H1 (cell line): ENCODE measurements around the gene BASP1. TPM values are rescaled to one million over a fixed set of nuclear protein-coding genes. Genes with fewer than 3 reads are reported as not detected.
"Not testable (repeated sequence)": the region's sequence is repeated elsewhere in the genome, so short reads cannot be mapped to it uniquely, and the experiment has no call there.

Experiments used
- CTCF ChIA-PET: fragments of 300-600 bp; sonication (Branson Sonifier 250); formaldehyde crosslinking; loops from one replicate; lab custom pipeline; 2021; ENCODE audit not compliant: partially characterized antibody; lab: Charles Lee
- POLR2A ChIA-PET: fragments of 300-600 bp; sonication (Branson Sonifier 250); formaldehyde crosslinking; loops from one replicate; lab custom pipeline; 2021; ENCODE audit warnings: inconsistent platforms; ENCODE audit not compliant: partially characterized antibody; lab: Charles Lee
- DNase-seq, 2 experiments: peaks; one replicate each; pipeline versions ENCODE4 v3.0.0 to v3.0.0-alpha.2; 2010 to 2022; ENCODE audit warnings: low spot score in 2 of 2, low read depth in 1 of 2, mixed read lengths in 1 of 2
- FAIRE-seq: peaks from 2 replicates; lab custom pipeline; 2011; peaks lifted over from hg19 to GRCh38; lab: Jason Lieb, UNC
- H2AFZ ChIP-seq: 2 replicates; pipeline ENCODE4 v1.8.1; 2012; ENCODE audit warnings: low read length, inconsistent platforms
- H2AK5ac ChIP-seq: 2 replicates; pipeline ENCODE4 v1.6.1; 2013; ENCODE audit warnings: low read depth, low read length
- H2BK120ac ChIP-seq: replicated peaks from 2 replicates; pipeline ENCODE3; 2013; ENCODE audit warnings: low read depth, low read length, inconsistent platforms
- H2BK12ac ChIP-seq: 2 replicates; pipeline ENCODE4 v1.6.1; 2013; ENCODE audit warnings: low read depth, low read length
- H2BK15ac ChIP-seq: 2 replicates; pipeline ENCODE4 v1.6.1; 2013; ENCODE audit warnings: low read length
- H2BK20ac ChIP-seq: 2 replicates; pipeline ENCODE4 v1.6.1; 2013; ENCODE audit warnings: low read length
- H2BK5ac ChIP-seq: 2 replicates; pipeline ENCODE4 v1.6.1; 2013; ENCODE audit warnings: low read depth, low read length
- H3K14ac ChIP-seq: 2 replicates; pipeline ENCODE4 v1.6.1; 2013; ENCODE audit warnings: inconsistent platforms; ENCODE audit not compliant: insufficient read length
- H3K18ac ChIP-seq: 2 replicates; pipeline ENCODE4 v1.6.1; 2013; ENCODE audit warnings: low read length; ENCODE audit errors: extremely low read depth
- H3K23ac ChIP-seq: 2 replicates; pipeline ENCODE4 v1.6.1; 2013; ENCODE audit warnings: inconsistent platforms; ENCODE audit not compliant: insufficient read length
- H3K23me2 ChIP-seq: 2 replicates; pipeline ENCODE4 v1.6.1; 2013; ENCODE audit warnings: low read depth, low read length
- H3K27ac ChIP-seq: 2 replicates; pipeline ENCODE4 v1.6.1; 2011; ENCODE audit warnings: low read depth, low read length, inconsistent platforms
- H3K27me3 ChIP-seq, 4 experiments: replicated peaks in 1 of 4; 1 replicate in 1 of 4; 2 replicates in 3 of 4; pipeline versions ENCODE4 v1.6.1 to v1.8.1; 2011 to 2013; ENCODE audit warnings: low read length in 3 of 4, mild to moderate bottlenecking in 3 of 4, inconsistent platforms in 2 of 4, mixed read lengths in 2 of 4, moderate library complexity in 1 of 4; ENCODE audit not compliant: control insufficient read depth in 3 of 4, insufficient read depth in 3 of 4; ENCODE audit errors: extremely low read depth in 1 of 4
- H3K36me3 ChIP-seq, 4 experiments: 2 replicates each; pipeline versions ENCODE4 v1.6.1 to v1.8.1; 2011 to 2013; ENCODE audit warnings: mild to moderate bottlenecking in 4 of 4, low read length in 3 of 4, moderate library complexity in 2 of 4, control low read depth in 1 of 4, inconsistent platforms in 1 of 4; ENCODE audit not compliant: insufficient read depth in 4 of 4, control insufficient read depth in 2 of 4
- H3K4ac ChIP-seq: replicated peaks from 2 replicates; pipeline ENCODE3; 2013; ENCODE audit warnings: low read length, low read depth, mixed read lengths, inconsistent platforms; ENCODE audit not compliant: insufficient read length
- H3K4me1 ChIP-seq, 4 experiments: replicated peaks in 1 of 4; 1 replicate in 1 of 4; 2 replicates in 3 of 4; pipeline versions ENCODE4 v1.6.1 to v1.8.1; 2011 to 2013; ENCODE audit warnings: low read length in 3 of 4, inconsistent platforms in 2 of 4, mixed read lengths in 1 of 4; ENCODE audit not compliant: insufficient read depth in 4 of 4, control insufficient read depth in 3 of 4
- H3K4me2 ChIP-seq, 2 experiments: 2 replicates each; pipeline versions ENCODE4 v1.6.1 to v1.8.1; 2011 to 2013; ENCODE audit warnings: low read depth in 2 of 2, low read length in 2 of 2, control low read depth in 1 of 2, inconsistent platforms in 1 of 2, mild to moderate bottlenecking in 1 of 2; ENCODE audit not compliant: insufficient read depth in 1 of 2
- H3K4me3 ChIP-seq, 4 experiments: fragments of 200-600, 300-600 bp in 1 of 4; sonication (generic), shearing (Covaris generic), sonication (Bioruptor Twin) in 1 of 4; 2 replicates each; pipeline versions ENCODE4 v1.5.1 to v1.8.1; 2011 to 2016; ENCODE audit warnings: low read length in 4 of 4, low read depth in 3 of 4, control low read depth in 2 of 4, inconsistent platforms in 2 of 4, mild to moderate bottlenecking in 2 of 4, mixed read lengths in 1 of 4, moderate library complexity in 1 of 4; ENCODE audit not compliant: insufficient read depth in 2 of 4; ENCODE audit errors: extremely low read depth in 1 of 4
- H3K56ac ChIP-seq: replicated peaks from 2 replicates; pipeline ENCODE3; 2013; ENCODE audit warnings: low read depth, mild to moderate bottlenecking, mixed read lengths, low read length, inconsistent platforms; ENCODE audit not compliant: insufficient read length
- H3K79me1 ChIP-seq: 2 replicates; pipeline ENCODE4 v1.6.1; 2013; ENCODE audit warnings: low read depth, low read length, control low read depth
- H3K79me2 ChIP-seq, 2 experiments: 2 replicates each; pipeline versions ENCODE4 v1.6.1 to v1.8.1; 2012 to 2013; ENCODE audit warnings: low read length in 2 of 2, mild to moderate bottlenecking in 2 of 2, inconsistent platforms in 1 of 2; ENCODE audit not compliant: insufficient read depth in 2 of 2, control insufficient read depth in 1 of 2
- H3K9ac ChIP-seq, 4 experiments: replicated peaks in 1 of 4; 1 replicate in 1 of 4; 2 replicates in 3 of 4; pipeline versions ENCODE4 v1.6.1 to v1.8.1; 2011 to 2013; ENCODE audit warnings: low read depth in 3 of 4, low read length in 3 of 4, control low read depth in 2 of 4, mild to moderate bottlenecking in 2 of 4, moderate library complexity in 2 of 4, inconsistent platforms in 1 of 4; ENCODE audit errors: extremely low read depth in 1 of 4
- H3K9me3 ChIP-seq, 2 experiments: 2 replicates each; pipeline versions ENCODE4 v1.6.1 to v1.8.1; 2012 to 2013; ENCODE audit warnings: mild to moderate bottlenecking in 2 of 2, moderate library complexity in 2 of 2, control low read depth in 1 of 2, inconsistent platforms in 1 of 2, low read depth in 1 of 2, low read length in 1 of 2, mixed read lengths in 1 of 2; ENCODE audit not compliant: insufficient read depth in 2 of 2
- H4K20me1 ChIP-seq, 2 experiments: replicated peaks in 1 of 2; 2 replicates each; pipeline versions ENCODE3 to v1.8.1; 2011 to 2013; ENCODE audit warnings: inconsistent platforms in 2 of 2, low read length in 2 of 2, mild to moderate bottlenecking in 1 of 2; ENCODE audit not compliant: insufficient read depth in 2 of 2, control insufficient read depth in 1 of 2
- H4K5ac ChIP-seq: 2 replicates; pipeline ENCODE4 v1.6.1; 2013; ENCODE audit warnings: low read length, low read depth, mixed read lengths, inconsistent platforms; ENCODE audit not compliant: insufficient read length
- H4K8ac ChIP-seq: 2 replicates; pipeline ENCODE4 v1.8.0; 2013; ENCODE audit warnings: mild to moderate bottlenecking, moderate library complexity, low read length, inconsistent platforms; ENCODE audit not compliant: insufficient read depth; ENCODE audit errors: extremely low read depth
- H4K91ac ChIP-seq: replicated peaks from 2 replicates; pipeline ENCODE3; 2013; ENCODE audit warnings: low read length, mixed read lengths, inconsistent platforms; ENCODE audit not compliant: insufficient read length
- WGBS, 2 experiments: shearing (Covaris generic) in 1 of 2; methylation state at CpG; one replicate each; pipeline versions ENCODE4 v1.1.6 to v1.1.7; 2013 to 2015; ENCODE audit warnings: low lambda C conversion rate in 2 of 2, mixed read lengths in 2 of 2, inconsistent platforms in 1 of 2, low coverage in 1 of 2, missing lambda C conversion rate in 1 of 2; ENCODE audit not compliant: insufficient replicate concordance in 2 of 2, insufficient coverage in 1 of 2, insufficient read length in 1 of 2; ENCODE audit errors: extremely low coverage in 1 of 2, missing lambda C conversion rate in 1 of 2; 5-methylcytosine and 5-hydroxymethylcytosine counted together
- polyA plus RNA-seq, 7 experiments: library from polyadenylated mRNA; depleted of rRNA in 3 of 7; stranded (reverse) in 5 of 7; unstranded in 2 of 7; fragments of >200 nt in 5 of 7; fragments of 200-250 nt in 2 of 7; gene quantifications; 1 replicate in 5 of 7; 2 replicates in 1 of 7; 4 replicates in 1 of 7; pipeline versions ENCODE4 v1.2.1 to v1.2.3, GENCODE V29; 2011 to 2013; ENCODE audit warnings: missing spikeins in 2 of 7, mixed read lengths in 2 of 7
- total RNA-seq: library from RNA; stranded (reverse); fragmentation: NEBNext Ultra II Directional; extraction: Animal tissue kit (Norgen Biotek cat#: 25700); gene quantifications from 2 replicates; pipeline ENCODE4 v1.2.1, GENCODE V29; 2021

BASP1 gene
- total and polyA plus RNA-seq, 2 of the 8 experiments (the other 6 are each of a cell fraction or from before 2014, with no cell fraction given), result 95.2 to 104 TPM

DNA sequence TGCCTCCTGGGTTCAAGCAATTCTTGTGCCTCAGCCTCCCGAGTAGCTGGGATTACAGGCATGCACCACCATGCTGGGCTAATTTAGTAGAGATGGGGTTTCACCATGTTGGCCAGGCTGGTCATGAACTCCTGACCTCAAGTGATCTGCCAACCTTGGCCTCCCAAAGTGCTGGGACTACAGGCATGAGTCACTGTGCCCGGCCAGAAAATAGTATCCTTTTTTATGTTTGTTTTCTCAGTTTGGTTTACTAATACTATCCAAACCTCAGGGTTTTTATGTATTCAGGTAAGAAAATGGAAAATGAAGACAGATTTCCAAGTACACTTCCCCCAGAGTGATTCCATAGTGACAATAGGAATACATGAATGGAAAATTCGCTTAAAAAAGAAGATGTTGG, 101.7 kb downstream of the BASP1 start:
- H4K20me1 ChIP-seq, H3K4me1 ChIP-seq, DNase-seq, CTCF ChIA-PET, H3K36me3 ChIP-seq, H3K23ac ChIP-seq, H3K56ac ChIP-seq, H2BK12ac ChIP-seq, H3K4ac ChIP-seq, H2BK120ac ChIP-seq, FAIRE-seq, H4K8ac ChIP-seq, H2BK5ac ChIP-seq, H2AK5ac ChIP-seq, H3K23me2 ChIP-seq, H3K4me3 ChIP-seq, H3K9me3 ChIP-seq, H3K79me2 ChIP-seq, H4K91ac ChIP-seq, H3K18ac ChIP-seq, H2AFZ ChIP-seq, H2BK15ac ChIP-seq, H2BK20ac ChIP-seq, H3K27ac ChIP-seq, H3K79me1 ChIP-seq, H3K4me2 ChIP-seq, H3K14ac ChIP-seq, H4K5ac ChIP-seq, POLR2A ChIA-PET, H3K9ac ChIP-seq, H3K27me3 ChIP-seq: not testable (repeated sequence)
- WGBS, 2 experiments, result 92% methylated on average over 3 of the region's 3 CpGs; no CpG with 5 or more reads in 1 of the 2 experiments
